NCI-H2107 treated with DMSO at 0.1 percent for 48 hours (cell line): Measurements from ENCODE around the gene FAM43A.
A peak's percentile ranks its signal among the peaks of the same experiment; 100 is the strongest.

Source experiments
- DNase-seq: peaks from one replicate; lab custom pipeline; 2025; ENCODE audit not compliant: unreplicated experiment; lab: John Stamatoyannopoulos, UW

Gene FAM43A

DNA sequence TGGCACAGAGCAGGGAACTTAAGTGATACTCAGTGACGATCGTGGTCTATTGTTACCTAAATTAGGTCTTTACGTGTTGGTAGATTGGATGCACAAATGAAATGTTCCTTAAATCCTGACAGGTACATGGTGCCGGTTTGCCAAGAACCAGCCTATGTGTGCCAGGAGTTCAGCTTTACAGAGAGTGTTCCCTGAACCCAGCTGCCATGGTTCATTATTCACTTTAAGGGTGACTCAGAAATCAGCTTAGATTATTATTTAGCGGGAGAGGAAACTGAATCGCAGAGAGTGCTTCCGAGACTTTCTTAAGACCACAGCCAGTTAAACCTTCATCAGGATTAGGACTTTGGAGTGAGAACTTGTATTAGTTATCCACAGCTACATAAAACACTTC, 21.5 kb downstream of the FAM43A start:
- DNase-seq, result no peak

DNA sequence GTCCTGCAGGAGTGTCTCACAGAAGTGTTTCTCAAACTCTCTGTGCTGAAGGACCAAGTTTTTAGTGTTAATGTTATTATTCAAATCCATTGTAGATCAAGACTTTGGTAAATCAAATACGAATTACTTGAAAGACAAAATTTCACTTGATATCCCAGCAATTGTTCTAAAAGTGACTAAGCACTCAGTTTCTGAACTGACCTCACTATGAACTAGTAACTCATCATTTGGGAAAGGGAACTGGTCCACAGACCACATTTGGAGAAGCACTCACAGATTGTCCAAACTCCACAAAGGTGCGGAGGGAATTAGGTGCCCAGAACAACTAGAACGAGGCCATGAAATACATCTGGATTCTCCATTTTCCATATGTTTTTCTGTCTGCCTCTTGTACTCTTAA, 25.6 kb downstream of the FAM43A start:
- DNase-seq, result no peak

DNA sequence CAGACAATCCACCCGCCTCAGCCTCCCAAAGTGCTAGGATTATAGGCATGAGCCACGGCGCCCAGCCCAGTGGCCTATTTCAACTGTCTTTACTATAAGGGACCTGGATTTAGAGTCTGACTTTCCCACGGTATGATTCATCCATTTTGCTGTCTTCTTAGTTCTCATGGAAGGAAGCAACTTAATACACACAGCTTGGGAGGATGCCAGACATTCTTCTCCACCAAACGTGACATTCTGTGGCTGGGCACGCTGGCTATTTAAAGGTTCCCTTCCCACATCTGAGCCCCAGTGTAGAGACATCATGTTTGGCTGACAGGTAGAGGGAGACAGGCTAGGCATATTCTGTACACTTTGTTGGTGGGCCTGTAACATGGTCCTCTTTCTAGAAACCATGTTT, 26.2 kb downstream of the FAM43A start:
- no peak for DNase-seq

DNA sequence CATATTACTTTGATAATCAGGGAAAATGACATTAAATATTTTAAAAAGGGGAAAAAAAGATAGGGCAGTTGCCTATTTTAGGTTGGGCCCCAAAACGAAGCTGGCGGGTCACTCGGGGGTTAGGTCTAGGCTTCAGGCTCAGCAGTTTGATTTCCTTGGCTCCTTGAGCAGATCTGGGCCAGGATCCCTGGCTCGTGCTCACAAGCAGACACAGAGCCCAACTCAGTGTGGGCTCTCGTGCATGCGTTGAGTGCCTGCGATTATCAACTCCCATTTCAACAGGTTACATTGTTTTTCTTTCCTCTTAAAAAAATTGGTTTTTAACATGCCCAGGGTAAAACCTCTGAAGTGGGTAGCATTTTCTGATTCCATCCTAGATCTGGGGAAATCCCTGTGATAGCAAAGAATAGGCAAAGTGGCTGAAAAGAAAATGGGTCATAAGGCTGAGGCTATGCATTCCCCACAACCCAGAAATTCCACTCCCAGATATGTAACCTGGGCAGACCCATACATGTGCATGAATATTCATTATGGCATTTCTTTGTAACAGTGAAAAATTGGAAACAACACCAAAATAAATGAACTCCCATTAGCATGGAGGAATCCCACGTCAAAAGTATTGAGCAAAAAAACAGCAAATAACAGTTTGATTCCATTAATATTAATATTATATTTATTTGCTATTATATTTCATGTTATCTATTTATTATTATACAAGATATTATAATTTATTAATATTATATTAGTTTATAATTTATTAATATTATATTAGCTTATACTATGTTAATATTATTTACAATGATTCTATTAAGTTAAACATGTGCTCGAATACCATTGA, 27.8 kb downstream of the FAM43A start:
- no peak for DNase-seq

DNA sequence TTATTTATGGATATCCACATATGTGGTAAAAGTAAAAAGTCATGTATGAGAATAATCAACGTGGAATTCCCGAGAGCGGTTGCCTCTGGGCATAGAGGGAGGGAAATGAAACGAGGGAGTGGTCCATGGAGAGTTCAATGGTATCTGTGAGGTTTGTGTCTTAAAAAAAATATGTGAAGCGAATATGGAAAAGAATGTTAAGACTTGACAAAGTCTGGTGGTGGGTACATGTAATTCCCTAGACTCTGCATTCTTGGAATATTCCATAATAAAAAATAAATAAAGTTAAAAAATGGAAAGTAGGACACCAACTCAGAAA, 28.4 kb downstream of the FAM43A start:
- no peak for DNase-seq

DNA sequence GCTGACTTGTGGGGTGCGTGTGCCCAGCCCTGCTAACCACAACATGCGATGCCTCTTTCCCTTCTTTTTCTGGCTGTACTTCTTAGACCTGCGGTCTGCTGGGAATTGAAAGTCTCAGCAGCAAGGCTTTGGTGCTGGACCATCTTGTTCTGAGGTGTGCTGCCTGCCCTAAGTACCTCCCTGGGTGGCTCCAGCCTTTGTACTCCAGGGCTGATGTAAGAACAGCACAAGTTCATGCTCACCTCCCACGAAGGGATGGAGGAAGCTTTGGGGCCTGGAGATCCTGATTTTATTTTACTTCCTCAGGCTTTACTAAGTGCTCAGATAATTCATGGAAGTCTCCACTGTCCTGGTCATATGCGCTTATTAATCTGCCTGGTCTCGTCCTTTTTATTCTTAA, 28.9 kb downstream of the FAM43A start:
- no peak for DNase-seq

DNA sequence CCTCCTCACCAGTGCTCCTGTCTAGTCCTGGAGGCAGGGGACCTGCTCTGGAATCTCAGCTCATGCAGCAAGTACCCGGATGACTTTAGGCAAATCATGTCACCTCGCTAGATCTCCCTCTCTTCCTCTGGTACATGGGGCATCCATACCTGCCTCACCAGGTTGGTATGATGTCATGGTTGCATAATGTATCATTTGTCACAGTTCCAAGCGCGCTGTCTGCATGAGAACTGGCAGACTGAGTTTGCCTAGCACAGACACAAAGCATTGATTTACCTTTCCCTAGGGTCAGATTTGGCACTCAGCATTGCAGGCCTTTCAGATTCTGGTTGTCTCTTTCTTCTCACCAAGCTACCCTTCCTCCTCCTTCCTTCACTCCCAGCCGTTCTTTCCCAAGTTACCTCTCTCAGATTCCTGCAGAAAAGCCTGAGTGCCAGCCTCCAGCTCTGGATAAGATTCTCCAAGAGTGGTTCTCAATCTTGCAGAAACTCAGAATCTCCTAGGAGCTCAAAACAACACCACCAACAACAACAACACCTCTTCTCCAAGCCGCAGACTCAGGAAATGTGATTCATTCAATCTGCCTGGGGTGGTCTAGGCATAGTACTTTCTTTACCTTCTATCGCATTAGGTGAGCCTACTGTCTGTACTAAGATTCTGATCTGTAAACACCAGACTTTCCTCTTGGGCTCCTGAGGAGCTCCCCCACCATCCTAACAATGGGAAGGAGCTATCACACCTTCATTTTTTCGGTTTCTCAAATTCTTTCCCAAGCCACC, 29.5 kb downstream of the FAM43A start:
- peak; percentile 67 for DNase-seq

DNA sequence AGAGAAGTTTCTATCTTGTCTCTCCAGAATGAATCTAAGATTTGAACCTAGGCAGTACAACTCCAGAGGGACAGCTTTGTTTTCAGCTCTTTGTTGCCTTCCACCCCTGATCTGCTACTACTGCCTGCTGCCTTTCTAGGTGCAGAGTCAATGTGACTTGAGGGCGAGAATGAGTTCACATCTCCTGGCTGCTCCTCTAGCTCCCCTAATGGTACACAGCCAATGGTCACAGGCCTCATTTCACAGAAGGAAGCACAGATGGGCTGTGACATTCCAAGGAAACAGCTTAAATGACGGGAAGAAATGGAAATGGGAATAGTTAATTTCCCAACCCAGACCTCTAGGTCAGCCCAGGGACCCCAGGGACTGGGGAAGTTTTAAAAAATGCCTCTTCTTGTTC, 32.4 kb downstream of the FAM43A start:
- DNase-seq, result no peak

DNA sequence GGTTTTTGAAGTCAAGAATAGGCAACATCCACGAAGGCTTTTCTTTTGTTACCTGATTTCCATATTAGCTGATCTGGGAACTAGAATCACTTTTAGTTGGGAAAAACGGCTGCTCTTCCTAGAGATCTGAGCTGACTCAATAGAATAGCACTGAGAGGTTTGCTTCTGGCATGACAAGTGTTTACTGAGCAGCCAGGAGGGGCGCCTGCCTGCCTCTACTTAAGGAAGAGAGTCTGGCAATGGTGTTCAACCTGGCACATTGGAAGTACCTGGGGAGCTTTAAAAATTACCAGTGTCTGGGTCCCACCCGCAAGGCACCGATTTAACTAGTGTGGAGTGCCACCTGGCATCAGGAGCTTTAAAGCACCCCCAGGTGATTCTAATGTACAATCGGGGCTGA, 34.4 kb downstream of the FAM43A start:
- peak; percentile 95 for DNase-seq

DNA sequence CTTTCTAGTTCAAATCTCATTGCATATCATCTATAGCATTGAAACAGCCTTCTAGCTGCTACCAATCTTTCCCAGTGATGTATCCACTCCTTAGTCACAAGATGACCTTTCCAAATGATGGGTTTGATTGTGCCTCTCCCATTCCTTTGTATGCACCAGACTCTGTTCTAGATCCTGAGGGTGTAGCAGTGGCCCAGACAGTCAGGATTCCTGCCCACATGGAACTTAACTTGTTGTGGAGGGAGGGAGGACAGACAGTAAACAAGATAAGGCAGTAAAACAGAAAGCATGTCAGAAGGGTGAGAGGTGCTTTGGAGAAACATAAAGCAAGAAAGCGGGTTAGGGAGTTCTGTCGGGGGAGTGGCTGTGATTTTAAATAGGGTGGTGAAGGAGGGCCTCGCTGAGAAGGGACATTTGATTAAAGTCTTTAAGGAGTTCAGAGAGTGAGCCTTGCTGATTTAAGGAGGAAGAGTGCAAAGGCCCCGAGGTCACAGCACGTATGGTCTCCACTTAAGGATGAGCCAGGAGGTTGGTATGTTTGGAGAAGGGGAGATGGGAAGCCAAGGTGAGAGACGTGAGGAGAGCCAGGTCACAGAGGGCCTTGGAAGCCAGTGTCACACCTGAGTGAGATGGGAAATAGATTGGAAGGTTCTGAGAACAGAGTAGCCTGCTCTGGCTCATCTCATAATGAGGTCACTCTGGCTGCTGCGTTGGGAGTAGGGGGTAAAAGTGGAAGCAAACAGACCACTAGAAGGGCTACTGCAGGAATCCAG, 38.3 kb downstream of the FAM43A start:
- DNase-seq, result no peak

DNA sequence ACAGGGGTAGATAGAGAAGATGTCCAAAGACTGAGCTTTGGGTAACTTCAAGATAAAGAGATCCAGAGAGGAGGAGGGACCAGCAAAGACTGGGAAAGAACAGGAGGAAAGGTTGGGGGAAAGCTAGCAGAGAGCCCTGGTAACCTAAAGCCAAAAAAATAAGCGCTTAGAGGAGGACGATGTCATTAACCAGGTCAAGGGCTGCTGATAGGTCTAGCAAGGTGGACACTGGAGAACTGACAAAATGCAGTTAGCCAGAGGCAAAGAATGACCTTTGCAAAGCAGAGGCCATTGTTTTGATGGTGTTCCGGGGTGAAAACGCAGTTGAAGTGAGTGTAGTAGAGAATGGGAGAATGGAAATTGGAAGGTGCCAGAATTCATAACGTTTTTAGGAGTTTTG, 39.7 kb downstream of the FAM43A start:
- no peak for DNase-seq

DNA sequence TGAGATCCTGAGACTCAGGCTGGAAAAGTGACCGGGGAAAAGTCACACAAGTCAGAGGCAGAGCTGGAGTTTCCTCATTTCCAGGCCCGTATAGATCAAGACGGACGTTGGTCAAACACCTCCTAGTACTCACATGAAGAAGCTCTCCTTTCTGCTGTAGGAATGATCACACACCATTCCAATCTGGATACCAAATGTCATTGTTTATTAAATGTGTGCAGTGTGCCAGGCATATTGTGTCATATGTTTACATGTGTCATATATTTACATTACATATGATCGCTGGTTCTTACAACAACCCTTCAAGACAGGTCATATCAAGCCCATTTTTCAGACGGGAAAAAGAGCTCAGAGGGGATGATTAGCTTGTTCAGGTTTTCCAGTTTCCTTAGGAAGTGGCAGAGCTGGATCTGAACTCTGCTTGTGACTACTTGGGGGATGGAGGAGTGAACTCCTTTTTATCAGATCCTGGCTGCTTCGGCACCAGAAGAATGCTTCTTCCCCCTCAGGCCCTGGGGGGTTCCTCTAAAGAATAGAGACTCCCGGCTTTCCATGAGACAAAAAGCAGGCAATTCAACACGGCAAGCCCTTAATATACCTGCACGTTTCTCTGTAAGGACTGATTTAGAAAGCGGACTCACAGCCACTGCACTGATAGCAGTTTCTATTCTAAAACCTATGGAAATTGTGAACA, 41.9 kb downstream of the FAM43A start:
- DNase-seq, result no peak

DNA sequence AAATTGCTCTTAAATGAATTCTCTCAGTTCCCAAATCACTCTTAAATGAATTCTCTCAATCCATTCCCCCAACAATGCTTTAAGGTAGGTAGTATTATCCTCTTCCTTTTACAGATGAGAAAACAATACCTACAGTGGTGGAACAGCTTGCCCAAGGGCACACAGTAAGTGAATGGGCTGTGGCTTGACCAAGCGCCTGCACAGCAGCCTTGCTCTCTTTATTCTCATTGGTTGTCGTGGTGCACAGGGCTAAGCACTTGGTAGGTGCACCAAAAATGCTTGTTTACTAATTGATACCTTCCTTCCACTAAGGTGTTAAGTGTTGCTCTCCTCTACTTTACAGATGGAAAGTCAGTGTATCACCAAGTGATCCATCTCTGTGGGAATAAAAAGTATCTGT, 43.3 kb downstream of the FAM43A start:
- DNase-seq, result no peak

DNA sequence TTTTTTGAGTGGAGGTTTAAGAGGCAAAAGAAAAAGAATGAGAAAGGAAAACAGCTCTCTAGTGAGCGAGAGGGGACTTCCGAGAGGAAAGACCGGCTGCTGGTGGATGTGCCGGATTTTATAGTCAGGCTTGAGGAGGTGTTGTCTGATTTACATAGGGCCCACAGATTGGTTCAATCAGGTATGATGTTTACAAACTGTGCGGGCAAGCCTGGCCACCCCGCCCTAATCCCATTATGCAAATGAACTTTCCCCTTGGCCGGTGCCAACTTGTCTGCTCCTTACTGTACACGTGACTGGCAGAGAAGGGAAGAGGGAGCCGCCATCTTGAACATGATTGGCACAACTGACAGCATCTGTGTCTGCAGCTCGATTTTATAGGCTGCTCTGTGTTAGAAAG, 44.7 kb downstream of the FAM43A start:
- no peak for DNase-seq

DNA sequence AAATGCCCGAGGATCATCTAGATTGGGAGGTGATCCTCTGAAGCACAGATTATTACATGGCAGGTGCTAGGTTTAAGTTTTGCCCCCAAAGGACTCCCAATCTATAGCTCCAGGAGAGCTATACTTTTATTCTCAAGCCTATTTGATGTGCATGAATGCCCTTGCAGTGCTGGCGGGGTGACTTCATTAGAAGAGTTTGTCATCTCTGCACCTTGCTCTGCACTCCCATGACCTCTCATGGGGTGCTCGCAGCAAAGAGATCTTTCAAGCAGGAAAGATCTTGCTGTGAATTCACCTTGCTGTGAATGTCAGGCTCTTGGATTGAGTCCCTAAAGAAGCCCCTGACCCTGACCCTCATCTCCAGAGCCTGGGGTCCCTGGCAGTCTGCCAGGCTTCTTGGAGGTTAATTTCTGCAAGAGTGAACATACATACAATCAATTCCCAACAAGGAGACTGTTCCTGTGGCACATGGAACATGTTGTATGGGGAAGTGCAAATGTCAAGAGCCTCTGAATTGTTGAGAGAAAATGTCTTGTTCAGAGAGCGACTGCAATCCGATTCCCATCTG, 45.9 kb downstream of the FAM43A start:
- peak; percentile 72 for DNase-seq

DNA sequence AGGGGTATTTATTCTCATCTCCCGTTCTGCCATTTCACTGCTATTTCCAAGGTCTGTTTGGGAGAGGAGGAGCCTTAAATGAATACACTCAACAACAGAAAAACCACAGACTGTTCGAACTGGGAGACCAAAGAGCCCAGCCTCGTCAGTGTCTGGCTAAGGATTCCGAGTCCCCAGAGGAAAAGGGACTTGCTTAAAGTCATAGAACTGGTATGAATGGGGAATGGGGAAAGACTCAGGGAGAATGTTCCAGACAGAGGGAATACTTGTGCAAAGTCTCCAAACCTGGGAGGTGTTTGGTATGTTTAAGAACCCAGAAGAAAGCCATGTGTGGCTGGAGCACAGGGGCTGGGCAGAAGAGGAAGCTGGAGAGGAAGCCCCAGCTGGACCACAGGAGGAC, 46.9 kb downstream of the FAM43A start:
- peak; percentile 48 for DNase-seq

DNA sequence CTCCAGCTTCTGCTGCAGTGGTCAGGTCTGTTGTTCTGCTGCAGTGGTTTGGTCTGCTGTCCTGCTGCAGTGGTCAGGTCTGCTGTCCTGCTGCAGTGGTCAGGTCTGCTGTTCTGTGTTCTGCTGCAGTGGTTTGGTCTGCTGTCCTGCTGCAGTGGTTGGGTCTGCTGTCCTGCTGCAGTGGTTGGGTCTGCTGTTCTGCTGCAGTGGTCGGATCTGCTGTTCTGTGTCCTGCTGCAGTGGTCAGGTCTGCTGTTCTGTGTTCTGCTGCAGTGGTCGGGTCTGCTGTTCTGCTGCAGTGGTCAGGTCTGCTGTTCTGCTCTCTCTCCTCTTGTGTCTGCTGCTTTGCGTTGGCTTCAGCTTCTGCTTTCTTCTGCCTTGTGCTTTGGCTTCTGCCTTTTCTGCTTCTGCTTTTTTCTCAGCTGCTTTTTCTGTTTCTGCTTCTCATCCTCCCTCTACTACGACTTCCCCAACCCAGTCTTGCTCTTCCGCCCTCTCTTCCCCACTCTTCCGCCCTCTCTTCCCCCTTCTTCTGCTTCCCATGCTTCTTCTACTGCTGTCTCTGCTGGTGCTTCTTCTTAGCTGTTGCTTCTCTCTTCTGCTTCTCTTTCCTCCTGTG, 50.7 kb downstream of the FAM43A start:
- DNase-seq, result no peak

DNA sequence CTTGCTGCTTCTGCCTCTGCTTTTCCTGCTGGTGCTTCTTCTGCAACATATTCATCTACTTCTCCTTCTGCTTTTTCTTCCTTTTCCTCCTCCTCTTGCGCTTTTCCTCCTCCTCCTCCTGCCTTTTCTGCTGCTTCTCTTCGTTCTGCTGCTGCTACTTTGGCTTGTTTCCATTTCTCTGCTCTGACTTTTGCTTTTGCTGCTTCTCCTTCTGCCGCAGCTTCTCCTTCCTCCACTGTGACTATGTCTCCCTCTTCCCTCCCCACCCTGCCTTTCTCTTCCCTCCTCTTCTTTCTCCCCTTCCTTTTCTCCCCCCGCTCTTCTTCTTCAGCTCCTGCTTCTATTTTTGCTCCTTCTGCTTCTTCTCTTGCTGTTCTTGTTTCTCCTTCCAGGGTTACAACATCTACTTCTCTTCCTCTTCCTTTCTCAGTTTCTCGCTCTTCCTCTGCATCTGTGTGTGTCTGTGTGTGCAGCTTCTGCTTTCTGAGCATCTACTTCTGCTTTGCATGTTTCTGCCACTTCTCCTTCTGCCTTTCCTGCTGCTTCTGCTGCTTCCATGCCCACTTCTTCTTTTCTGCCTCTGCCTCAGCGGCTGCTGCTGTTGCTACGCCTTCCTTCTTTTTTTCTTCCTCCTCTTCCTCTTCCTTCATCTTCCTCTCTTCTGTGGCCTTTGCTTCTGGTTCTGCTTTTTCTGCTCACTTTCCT, 51.4 kb downstream of the FAM43A start:
- DNase-seq, result no peak
